Measurements from ENCODE around the gene KIF23. TPM values are rescaled to one million over a fixed set of nuclear protein-coding genes. Genes with fewer than 3 reads are reported as not detected.

KIF23 gene
- polyA plus RNA-seq, 1 donor (not counting 4 experiments of a cell fraction or from before 2014, with no cell fraction given), result 28.8 TPM

DNA sequence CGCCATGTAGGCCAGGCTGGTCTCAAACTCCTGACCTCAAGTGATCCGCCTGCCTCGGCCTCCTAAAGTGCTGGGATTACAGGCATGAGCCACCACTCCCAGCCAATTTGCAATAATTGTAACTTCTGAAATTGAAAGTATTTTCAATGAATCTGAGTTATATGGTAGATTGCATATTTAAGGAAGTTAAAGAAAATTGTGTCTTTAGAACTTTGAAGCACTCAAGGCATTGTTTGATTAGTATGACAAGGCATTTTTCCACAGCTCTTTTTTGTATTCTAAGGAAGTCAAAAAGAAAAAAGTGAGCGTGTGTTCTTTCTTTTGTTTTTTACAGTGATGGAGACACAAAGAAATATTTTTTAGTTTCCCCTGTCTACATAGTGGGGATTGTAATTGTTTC lies 22.8 kb downstream of the KIF23 start:
- no peaks in the 10 kb centered on the region for H4K20me1 ChIP-seq (ENCODE audit: control insufficient read depth, extremely low read depth, insufficient read depth, low read length)
- no peaks in the 10 kb centered on the region for H3K9me1 ChIP-seq (ENCODE audit: control insufficient read depth, extremely low read depth, insufficient read depth, low read length)
- DNase-seq (ENCODE audit: low read depth, low spot score) (no peak), FAIRE-seq (no peak)
- H3K9me3 ChIP-seq (ENCODE audit: control insufficient read depth, low read depth, low read length), result no peaks in the 10 kb centered on the region
- no peak overlapping the region for H3K27ac ChIP-seq (ENCODE audit: control insufficient read depth, insufficient read depth, low read length)
- H3K36me3 ChIP-seq (ENCODE audit: control insufficient read depth in 2 of 2, extremely low read depth in 1 of 2, insufficient read depth in 2 of 2, low read length in 2 of 2), result peaks cover 7 to 38% of the 10 kb centered on the region in 2 experiments
- peaks cover 8% of the 10 kb centered on the region for H3K79me2 ChIP-seq (ENCODE audit: control insufficient read depth, insufficient read depth, low read length)
- H2AFZ ChIP-seq (ENCODE audit: control insufficient read depth, low read length), result no peak overlapping the region
- no peak overlapping the region for H3K4me2 ChIP-seq (ENCODE audit: control insufficient read depth, extremely low read depth, insufficient read depth, low read depth, low read length)
- H3K4me3 ChIP-seq (ENCODE audit: control insufficient read depth in 2 of 3, extremely low read depth in 1 of 3, insufficient read depth in 2 of 3, low read depth in 1 of 3, low read length in 3 of 3), result no peak overlapping the region
- H3K4me1 ChIP-seq (ENCODE audit: control insufficient read depth, extremely low read depth, insufficient read depth, low read length), result no peaks in the 10 kb centered on the region
- H3K9ac ChIP-seq (ENCODE audit: control insufficient read depth, extremely low read depth, insufficient read depth, low read length), result no peak overlapping the region
- no peaks in the 10 kb centered on the region for H3K27me3 ChIP-seq (ENCODE audit: control insufficient read depth, extremely low read depth, insufficient read depth, low read length)
- dilution Hi-C loops (cut with MboI; ENCODE audit: extremely low pct_ligation_motif_present, low sequenced_read_pairs), result no loop called here
- TF ChIP-seq CTCF (optimal IDR thresholded peaks at IDR 0.05 in 1 of 3, IDR thresholded peaks at IDR 0.05 in 1 of 3, conservative IDR thresholded peaks at IDR 0.05 in 1 of 3; ENCODE audit: extremely low read depth in 1 of 3, insufficient read depth in 2 of 3, low read length in 3 of 3) (no peak), EZH2 (IDR thresholded peaks at IDR 0.05; ENCODE audit: low read length) (no peak)

- FAIRE-seq, result no peak
- H3K79me2 ChIP-seq (ENCODE audit: control insufficient read depth, insufficient read depth, low read length), result peaks cover 1% of the 10 kb centered on the region
- no peak overlapping the region for H3K4me3 ChIP-seq (ENCODE audit: control insufficient read depth in 2 of 3, extremely low read depth in 1 of 3, insufficient read depth in 2 of 3, low read depth in 1 of 3, low read length in 3 of 3)
- H3K9me3 ChIP-seq (ENCODE audit: control insufficient read depth, low read depth, low read length), result no peaks in the 10 kb centered on the region
- H3K9ac ChIP-seq (ENCODE audit: control insufficient read depth, extremely low read depth, insufficient read depth, low read length), result no peak overlapping the region
- no peak overlapping the region for H3K4me2 ChIP-seq (ENCODE audit: control insufficient read depth, extremely low read depth, insufficient read depth, low read depth, low read length)
- no peak for DNase-seq (ENCODE audit: low read depth, low spot score)
- TF ChIP-seq EZH2 (IDR thresholded peaks at IDR 0.05; ENCODE audit: low read length) (no peak), CTCF (optimal IDR thresholded peaks at IDR 0.05 in 1 of 3, IDR thresholded peaks at IDR 0.05 in 1 of 3, conservative IDR thresholded peaks at IDR 0.05 in 1 of 3; ENCODE audit: extremely low read depth in 1 of 3, insufficient read depth in 2 of 3, low read length in 3 of 3) (no peak)
- no peaks in the 10 kb centered on the region for H3K27me3 ChIP-seq (ENCODE audit: control insufficient read depth, extremely low read depth, insufficient read depth, low read length)
- H4K20me1 ChIP-seq (ENCODE audit: control insufficient read depth, extremely low read depth, insufficient read depth, low read length), result no peaks in the 10 kb centered on the region
- H3K4me1 ChIP-seq (ENCODE audit: control insufficient read depth, extremely low read depth, insufficient read depth, low read length), result no peaks in the 10 kb centered on the region
- H3K9me1 ChIP-seq (ENCODE audit: control insufficient read depth, extremely low read depth, insufficient read depth, low read length), result no peaks in the 10 kb centered on the region
- no peak overlapping the region for H2AFZ ChIP-seq (ENCODE audit: control insufficient read depth, low read length)
- peaks cover 5 to 32% of the 10 kb centered on the region in 2 experiments for H3K36me3 ChIP-seq (ENCODE audit: control insufficient read depth in 2 of 2, extremely low read depth in 1 of 2, insufficient read depth in 2 of 2, low read length in 2 of 2)
- dilution Hi-C loops (cut with MboI; ENCODE audit: extremely low pct_ligation_motif_present, low sequenced_read_pairs), result no loop called here
- H3K27ac ChIP-seq (ENCODE audit: control insufficient read depth, insufficient read depth, low read length), result no peak overlapping the region
Measured at GRCh38 chr15:69439623-69440022, 25.5 kb downstream of the KIF23 start.
